H1 (cell line): ENCODE results near the gene CHSY1. TPM values are rescaled to one million over a fixed set of nuclear protein-coding genes. Genes with fewer than 3 reads are reported as not detected.

ENCODE experiments used
- EZH2 ChIP-seq: fragments of 200-600 bp; sonication (generic); IDR thresholded peaks from 2 replicates; pipeline ENCODE4 v1.7.1; 2012; ENCODE audit warnings: low read depth, mild to moderate bottlenecking, moderate library complexity, low read length, inconsistent platforms; ENCODE audit not compliant: severe bottlenecking
- NANOG ChIP-seq: IDR thresholded peaks from 2 replicates; pipeline ENCODE4 v1.6.1; 2011; ENCODE audit warnings: low read length, low read depth, mild to moderate bottlenecking, inconsistent platforms; ENCODE audit not compliant: insufficient read depth, poor library complexity, severe bottlenecking
- RAD21 ChIP-seq, 2 experiments: IDR thresholded peaks in 1 of 2; conservative IDR thresholded peaks in 1 of 2; 2 replicates each; pipeline ENCODE4 v1.6.1; 2011; ENCODE audit warnings: low read depth in 2 of 2, low read length in 2 of 2, improper control_type of control experiment in 1 of 2, inconsistent platforms in 1 of 2, mild to moderate bottlenecking in 1 of 2, moderate library complexity in 1 of 2
- RBBP5 ChIP-seq: IDR thresholded peaks from 2 replicates; pipeline ENCODE4 v1.7.1; 2012; ENCODE audit warnings: low read depth, mild to moderate bottlenecking, inconsistent platforms, low read length, moderate library complexity, borderline replicate concordance
- RNF2 ChIP-seq: fragments of 200-900, 300-1000 bp; sonication (generic); IDR thresholded peaks from 2 replicates; pipeline ENCODE4 v1.7.1; 2016; ENCODE audit warnings: borderline replicate concordance, low read depth, mild to moderate bottlenecking, antibody characterized with exemption, low read length; ENCODE audit not compliant: poor library complexity, severe bottlenecking; ENCODE audit errors: missing control alignments
- TEAD4 ChIP-seq: IDR thresholded peaks from 2 replicates; pipeline ENCODE4 v1.6.1; 2012; ENCODE audit warnings: low read depth, low read length, inconsistent platforms, mixed read lengths
- polyA plus RNA-seq, 7 experiments: library from polyadenylated mRNA; depleted of rRNA in 3 of 7; stranded (reverse) in 5 of 7; unstranded in 2 of 7; fragments of >200 nt in 5 of 7; fragments of 200-250 nt in 2 of 7; gene quantifications; 1 replicate in 5 of 7; 2 replicates in 1 of 7; 4 replicates in 1 of 7; pipeline versions ENCODE4 v1.2.1 to v1.2.3, GENCODE V29; 2011 to 2013; ENCODE audit warnings: missing spikeins in 2 of 7, mixed read lengths in 2 of 7
- total RNA-seq: library from RNA; stranded (reverse); fragmentation: NEBNext Ultra II Directional; extraction: Animal tissue kit (Norgen Biotek cat#: 25700); gene quantifications from 2 replicates; pipeline ENCODE4 v1.2.1, GENCODE V29; 2021

Gene CHSY1
- total and polyA plus RNA-seq, 2 of the 8 experiments (the other 6 are each of a cell fraction or from before 2014, with no cell fraction given), result 24.9 to 60.7 TPM

DNA sequence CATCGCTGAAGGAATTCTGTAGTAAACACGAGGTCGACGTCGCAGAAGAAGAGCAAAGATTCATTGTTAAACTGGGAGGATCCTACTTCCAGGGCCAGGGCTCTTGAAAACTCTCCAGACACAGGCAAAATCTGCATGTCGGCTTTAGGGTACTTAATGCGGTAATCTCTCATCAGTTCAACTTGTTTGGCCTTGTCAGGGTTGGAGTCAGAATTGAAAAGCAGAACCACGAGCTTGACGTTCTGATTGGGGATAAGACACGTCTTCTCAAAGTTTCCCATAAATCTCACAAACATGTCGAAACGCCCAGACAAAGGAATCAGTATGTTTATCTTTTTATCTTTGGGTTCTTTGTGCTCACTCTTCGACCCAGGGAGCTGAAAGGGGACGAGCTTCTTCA, 74.0 kb downstream of the CHSY1 start (continued):
- TF ChIP-seq RAD21 (IDR thresholded peaks at IDR 0.05 in 1 of 2, conservative IDR thresholded peaks at IDR 0.05 in 1 of 2; ENCODE audit: low read depth in 2 of 2, low read length in 2 of 2) (no peak), EZH2 (no peak), RNF2 (no peak), RBBP5 (no peak), NANOG (no peak), TEAD4 (no peak)
- TF ChIP-seq, all 59 proteins: peak for 0
